Memory B cell (primary cell): ENCODE measurements around the gene NBEAL1.
"Not testable (repeated sequence)": the region's sequence is repeated elsewhere in the genome, so short reads cannot be mapped to it uniquely, and the experiment has no call there.

ENCODE experiments used
- ATAC-seq: fragments of 150-1000 bp; cut with Tn5 transposase; 2 replicates; pipeline ENCODE4 v1.10.0; 2021; ENCODE audit warnings: low read depth, mild to moderate bottlenecking, moderate library complexity
- DNase-seq, 2 donors: peaks; one replicate each; pipeline ENCODE4 v3.0.0; 2022; ENCODE audit warnings: low spot score in 2 of 2
- H3K27ac Mint-ChIP-seq: one replicate; pipeline ENCODE4 v1.8.0; 2022; ENCODE audit warnings: mild to moderate bottlenecking, moderate library complexity, mixed read lengths
- H3K27me3 Mint-ChIP-seq: one replicate; pipeline ENCODE4 v1.8.0; 2022; ENCODE audit warnings: mixed read lengths
- H3K36me3 Mint-ChIP-seq: one replicate; pipeline ENCODE4 v1.8.0; 2022; ENCODE audit warnings: mild to moderate bottlenecking, mixed read lengths
- H3K4me1 Mint-ChIP-seq: one replicate; pipeline ENCODE4 v1.8.0; 2022; ENCODE audit warnings: mixed read lengths
- H3K4me3 Mint-ChIP-seq: one replicate; pipeline ENCODE4 v1.8.0; 2022; ENCODE audit warnings: mild to moderate bottlenecking, moderate library complexity, mixed read lengths
- H3K9me3 Mint-ChIP-seq: one replicate; pipeline ENCODE4 v1.8.0; 2022; ENCODE audit warnings: mixed read lengths

NBEAL1 gene

DNA sequence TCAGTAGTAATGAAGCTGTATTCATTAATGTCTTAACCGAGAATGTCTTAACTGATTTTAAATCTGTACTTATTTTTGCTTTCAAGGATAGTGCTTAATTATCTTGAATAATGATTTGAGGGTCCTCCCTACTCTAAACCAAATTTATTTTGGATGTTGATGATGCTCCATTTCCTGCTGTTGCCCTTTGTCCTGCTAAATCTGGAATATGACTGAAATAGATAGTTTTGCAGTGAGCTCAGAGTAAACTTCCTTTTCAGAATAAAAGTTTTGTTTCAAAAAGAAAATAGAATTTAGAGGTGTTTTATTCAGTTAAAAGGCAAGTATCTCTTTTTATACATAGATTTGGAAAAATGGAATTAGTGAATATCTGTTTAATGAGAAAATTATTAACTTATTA lies 8.1 kb downstream of the NBEAL1 start:
- Mint-ChIP-seq H3K27me3 (no peaks in the 10 kb centered on the region), H3K4me3 (no peak overlapping the region), H3K4me1 (peaks cover 7% of the 10 kb centered on the region), H3K36me3 (peaks cover 3% of the 10 kb centered on the region), H3K9me3 (no peaks in the 10 kb centered on the region), H3K27ac (no peak overlapping the region)
- ATAC-seq (no peak), DNase-seq (no peak)

DNA sequence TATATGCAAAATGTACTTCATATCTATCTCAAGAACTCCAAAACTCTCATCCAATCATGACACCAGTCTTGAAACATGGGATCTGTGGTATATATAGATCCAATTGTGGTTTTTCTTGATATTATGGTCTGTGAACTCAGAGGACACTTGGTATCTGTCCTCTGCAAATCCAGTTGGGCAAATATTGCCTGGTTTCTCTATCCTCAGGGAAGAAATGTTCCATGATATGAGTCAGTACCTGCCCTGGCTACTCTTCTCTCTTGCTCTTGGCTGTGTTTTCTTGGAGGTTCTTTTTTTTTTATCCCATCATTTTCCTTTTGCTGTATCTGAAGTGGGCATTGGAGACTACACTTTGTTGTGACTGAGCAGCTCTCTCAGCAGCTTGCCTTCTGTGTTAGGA lies 10.9 kb downstream of the NBEAL1 start:
- Mint-ChIP-seq H3K4me3 (no peak overlapping the region), H3K9me3 (no peaks in the 10 kb centered on the region), H3K27me3 (no peaks in the 10 kb centered on the region), H3K36me3 (peaks cover 3% of the 10 kb centered on the region), H3K4me1 (no peaks in the 10 kb centered on the region), H3K27ac (peak overlapping the region; percentile 9)
- DNase-seq, result no peak
- ATAC-seq, result no peak

DNA sequence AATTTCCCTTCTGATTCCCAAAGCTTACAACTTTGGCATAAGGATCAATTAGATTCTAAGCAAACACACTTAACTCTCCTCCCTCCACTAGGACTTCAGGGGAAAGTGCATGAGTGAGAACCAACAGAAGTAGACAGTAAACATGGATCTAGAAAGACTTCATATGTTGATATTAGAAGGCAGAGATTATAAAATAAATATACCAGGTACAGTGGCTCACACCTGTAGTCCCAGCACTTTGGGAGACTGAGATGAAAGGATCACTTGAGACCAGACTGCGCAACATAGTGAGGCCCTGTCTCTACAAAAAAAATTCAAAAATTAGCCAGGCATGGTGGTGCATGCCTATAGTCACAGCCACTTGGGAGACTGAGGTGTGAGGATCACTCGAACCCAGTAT lies 15.9 kb downstream of the NBEAL1 start:
- no peaks in the 10 kb centered on the region for H3K4me1 Mint-ChIP-seq
- no peaks in the 10 kb centered on the region for H3K27me3 Mint-ChIP-seq
- H3K4me3 Mint-ChIP-seq, result no peak overlapping the region
- no peaks in the 10 kb centered on the region for H3K9me3 Mint-ChIP-seq
- DNase-seq (no peak), ATAC-seq (no peak)
- H3K27ac Mint-ChIP-seq, result no peak overlapping the region
- peaks cover 4% of the 10 kb centered on the region for H3K36me3 Mint-ChIP-seq

DNA sequence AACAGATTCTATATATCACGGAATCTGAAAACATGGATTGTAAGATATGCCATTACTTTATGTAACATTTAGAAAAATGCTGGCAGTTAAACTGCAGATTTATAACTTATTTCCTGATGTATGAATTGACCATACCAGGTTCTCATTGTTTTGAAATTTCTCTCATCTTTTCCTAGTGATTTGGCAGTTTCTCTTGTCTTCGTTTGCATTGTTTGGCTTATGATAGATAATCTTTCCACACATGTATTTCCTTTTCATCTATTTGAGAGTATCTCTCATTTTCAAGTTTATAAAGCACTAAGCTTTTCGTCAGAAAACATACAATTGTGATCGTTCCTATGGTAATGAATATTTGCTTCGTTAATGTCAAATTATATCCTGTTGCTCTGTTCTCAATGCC lies 16.3 kb downstream of the NBEAL1 start:
- no peaks in the 10 kb centered on the region for H3K27me3 Mint-ChIP-seq
- ATAC-seq (no peak), DNase-seq (no peak)
- no peak overlapping the region for H3K27ac Mint-ChIP-seq
- H3K4me1 Mint-ChIP-seq, result no peaks in the 10 kb centered on the region
- H3K36me3 Mint-ChIP-seq, result peaks cover 4% of the 10 kb centered on the region
- no peaks in the 10 kb centered on the region for H3K9me3 Mint-ChIP-seq
- no peak overlapping the region for H3K4me3 Mint-ChIP-seq

DNA sequence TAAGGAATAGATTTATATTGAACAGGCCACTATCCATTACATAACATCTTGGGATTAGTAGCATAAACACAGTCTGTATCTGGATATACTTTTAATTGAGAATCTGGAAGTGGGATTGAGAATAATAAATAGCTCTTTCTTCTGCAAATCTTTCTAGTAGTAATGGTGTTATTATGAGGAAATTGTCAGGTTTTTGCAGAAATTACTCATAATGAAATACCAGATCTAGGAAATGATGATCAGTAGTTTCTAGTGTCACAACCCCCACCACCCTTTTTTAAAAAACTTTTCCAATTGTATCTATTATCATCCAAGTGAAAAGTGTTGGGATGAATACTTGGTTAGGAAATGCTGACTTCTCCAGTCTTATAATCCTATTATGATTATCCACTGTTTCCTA lies 18.7 kb downstream of the NBEAL1 start:
- Mint-ChIP-seq H3K27ac (no peak overlapping the region), H3K9me3 (no peaks in the 10 kb centered on the region), H3K36me3 (peaks cover 4% of the 10 kb centered on the region), H3K4me1 (no peaks in the 10 kb centered on the region), H3K27me3 (no peaks in the 10 kb centered on the region), H3K4me3 (no peak overlapping the region)
- ATAC-seq (no peak), DNase-seq (no peak)

DNA sequence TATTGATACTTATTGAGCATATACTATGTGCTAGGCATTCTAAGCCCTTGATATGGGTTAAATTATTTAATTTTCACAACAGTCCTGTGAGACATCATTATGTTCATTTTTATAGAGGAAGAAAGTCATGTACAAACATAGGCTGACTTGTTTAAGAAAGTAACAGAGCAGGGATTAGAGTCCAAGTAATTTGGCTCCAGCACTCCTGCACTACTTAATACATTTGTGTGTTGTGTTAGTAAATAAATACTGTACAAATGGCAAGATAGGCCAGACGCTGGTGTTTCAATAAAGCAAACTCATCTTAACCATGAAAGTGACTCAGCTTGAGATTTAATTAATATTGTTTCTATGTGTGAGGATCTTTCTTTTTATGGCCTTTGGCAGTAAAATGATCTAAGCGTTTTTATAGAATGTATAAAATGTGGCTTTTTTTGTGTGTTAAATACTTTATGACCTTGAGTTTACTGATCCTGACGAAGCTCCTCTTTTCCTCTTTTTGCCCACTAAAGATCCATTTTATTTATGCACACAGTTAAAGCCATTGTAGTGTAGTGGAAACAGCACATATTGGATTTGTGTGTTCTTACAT lies 21.3 kb downstream of the NBEAL1 start:
- Mint-ChIP-seq H3K27ac (no peak overlapping the region), H3K4me1 (no peaks in the 10 kb centered on the region), H3K27me3 (no peaks in the 10 kb centered on the region), H3K9me3 (no peaks in the 10 kb centered on the region), H3K36me3 (peaks cover 5% of the 10 kb centered on the region), H3K4me3 (no peak overlapping the region)
- no peak for ATAC-seq
- no peak for DNase-seq

DNA sequence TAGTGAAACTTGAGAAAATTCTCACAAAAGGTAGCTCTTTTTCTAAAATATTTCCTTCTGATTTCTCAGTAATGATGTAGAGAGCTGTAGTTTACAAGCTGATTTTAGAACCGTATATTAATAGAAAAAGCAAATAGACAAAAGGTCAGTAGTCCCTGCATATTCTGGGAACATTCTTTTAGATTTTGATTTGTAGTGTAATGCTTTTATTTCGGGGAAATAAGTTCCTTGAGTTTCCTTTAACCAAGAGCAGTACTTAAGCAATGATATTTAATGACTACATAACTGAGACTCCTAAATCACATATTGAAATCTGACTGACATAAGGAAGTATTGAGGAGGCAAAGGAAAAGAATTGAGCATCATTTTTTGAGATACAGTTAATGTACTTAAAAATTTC lies 22.4 kb downstream of the NBEAL1 start:
- ATAC-seq, result no peak
- no peaks in the 10 kb centered on the region for H3K27me3 Mint-ChIP-seq
- H3K27ac Mint-ChIP-seq, result no peak overlapping the region
- no peak overlapping the region for H3K4me3 Mint-ChIP-seq
- no peak for DNase-seq
- peaks cover 6% of the 10 kb centered on the region for H3K36me3 Mint-ChIP-seq
- no peaks in the 10 kb centered on the region for H3K4me1 Mint-ChIP-seq
- H3K9me3 Mint-ChIP-seq, result no peaks in the 10 kb centered on the region

DNA sequence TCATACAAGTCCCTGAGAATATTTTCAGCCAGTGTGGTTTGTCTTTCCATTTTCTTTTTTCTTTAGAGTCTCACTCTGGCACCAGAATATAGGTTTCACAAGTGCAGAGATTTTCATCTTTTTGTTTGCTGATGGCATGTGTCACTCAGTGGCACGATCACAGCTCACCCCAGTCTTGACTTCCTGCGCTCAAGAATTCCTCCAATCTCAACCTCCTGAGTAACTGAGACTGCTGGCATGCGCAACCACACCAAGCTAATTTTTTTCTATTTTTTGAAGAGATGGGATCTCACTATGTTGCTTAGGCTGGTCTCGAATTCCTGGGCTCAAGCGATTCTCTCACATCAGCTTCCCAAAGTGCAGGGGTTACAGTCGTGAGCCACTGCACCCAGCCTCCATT lies 23.9 kb downstream of the NBEAL1 start:
- H3K4me1 Mint-ChIP-seq, result no peaks in the 10 kb centered on the region
- H3K36me3 Mint-ChIP-seq, result peaks cover 11% of the 10 kb centered on the region
- no peak for ATAC-seq
- no peak overlapping the region for H3K4me3 Mint-ChIP-seq
- H3K27me3 Mint-ChIP-seq, result no peaks in the 10 kb centered on the region
- H3K27ac Mint-ChIP-seq, result no peak overlapping the region
- H3K9me3 Mint-ChIP-seq, result no peaks in the 10 kb centered on the region
- DNase-seq, result no peak

DNA sequence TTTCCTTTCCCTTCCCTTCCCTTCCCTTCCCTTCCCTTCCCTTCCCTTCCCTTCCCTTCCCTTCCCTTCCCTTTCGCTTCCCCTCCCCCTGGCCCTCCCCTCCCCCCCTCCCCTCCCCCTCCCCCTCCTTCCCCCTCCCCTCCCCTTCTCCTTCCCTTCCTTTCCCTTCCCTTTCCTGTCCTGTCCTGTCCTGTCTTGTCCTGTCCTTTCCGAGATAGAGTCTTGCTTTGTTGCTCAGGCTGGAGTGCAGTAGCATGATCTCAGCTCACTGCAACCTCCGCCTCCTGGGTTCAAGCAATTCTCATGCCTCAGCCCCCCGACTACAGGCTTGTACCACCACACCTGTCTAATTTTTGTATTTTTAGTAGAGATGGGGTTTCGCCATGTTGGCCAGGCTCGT lies 24.5 kb downstream of the NBEAL1 start:
- not testable (repeated sequence) for H3K27ac Mint-ChIP-seq, H3K4me1 Mint-ChIP-seq, H3K27me3 Mint-ChIP-seq, H3K4me3 Mint-ChIP-seq, DNase-seq, H3K9me3 Mint-ChIP-seq, ATAC-seq
- peaks cover 14% of the 10 kb centered on the region for H3K36me3 Mint-ChIP-seq

DNA sequence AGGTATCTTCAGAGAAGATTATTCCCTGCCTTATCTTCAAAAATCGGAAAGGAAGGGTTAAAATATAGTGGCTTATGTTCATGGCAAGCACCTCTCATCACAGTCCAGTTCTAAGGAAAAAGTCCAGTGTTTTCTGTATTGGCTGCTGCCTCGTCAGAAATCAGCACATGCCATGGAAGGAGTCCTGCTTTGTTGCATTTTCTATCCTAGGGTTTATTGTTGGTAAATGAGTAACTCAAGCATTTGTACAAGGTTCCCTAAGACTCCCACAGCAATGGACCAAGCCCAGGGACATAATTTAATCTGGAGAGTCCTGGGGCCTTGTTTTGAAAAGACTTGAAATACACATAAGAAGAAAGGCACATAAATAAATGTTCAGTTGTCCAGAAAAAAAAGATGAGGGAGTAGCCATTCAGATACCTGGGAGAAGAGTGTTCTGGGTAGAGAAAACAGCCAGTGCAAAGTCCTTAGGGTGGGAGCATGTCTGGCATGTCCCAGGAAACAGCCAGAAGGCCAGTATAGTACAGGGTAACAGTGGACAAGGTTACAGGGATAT lies 26.4 kb downstream of the NBEAL1 start:
- Mint-ChIP-seq H3K27ac (no peak overlapping the region), H3K36me3 (peaks cover 14% of the 10 kb centered on the region), H3K9me3 (no peaks in the 10 kb centered on the region), H3K27me3 (no peaks in the 10 kb centered on the region), H3K4me3 (no peak overlapping the region), H3K4me1 (no peaks in the 10 kb centered on the region)
- no peak for DNase-seq
- ATAC-seq, result no peak

DNA sequence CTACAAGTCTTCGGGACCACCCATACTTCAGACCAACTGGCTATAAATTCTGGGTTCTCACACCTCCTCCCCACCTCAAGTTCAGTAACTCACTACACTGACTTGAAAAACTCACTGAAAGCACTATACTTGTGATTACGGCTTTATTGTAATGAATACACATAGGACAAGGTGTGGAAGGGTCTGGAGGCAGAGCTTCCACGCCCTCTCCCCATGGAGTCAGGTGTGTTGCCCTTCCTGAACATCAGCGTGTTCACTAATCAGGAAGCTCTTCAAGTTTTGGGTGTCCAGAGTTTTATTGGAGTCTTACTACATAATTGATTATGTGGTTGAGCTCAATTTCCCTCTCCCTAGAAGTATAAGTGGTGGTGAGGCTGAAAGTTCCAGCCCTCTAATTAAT lies 27.5 kb downstream of the NBEAL1 start:
- DNase-seq, result no peak
- no peak for ATAC-seq
- Mint-ChIP-seq H3K4me1 (no peaks in the 10 kb centered on the region), H3K27me3 (no peaks in the 10 kb centered on the region), H3K4me3 (no peak overlapping the region), H3K9me3 (no peaks in the 10 kb centered on the region), H3K27ac (no peak overlapping the region), H3K36me3 (peaks cover 14% of the 10 kb centered on the region)

DNA sequence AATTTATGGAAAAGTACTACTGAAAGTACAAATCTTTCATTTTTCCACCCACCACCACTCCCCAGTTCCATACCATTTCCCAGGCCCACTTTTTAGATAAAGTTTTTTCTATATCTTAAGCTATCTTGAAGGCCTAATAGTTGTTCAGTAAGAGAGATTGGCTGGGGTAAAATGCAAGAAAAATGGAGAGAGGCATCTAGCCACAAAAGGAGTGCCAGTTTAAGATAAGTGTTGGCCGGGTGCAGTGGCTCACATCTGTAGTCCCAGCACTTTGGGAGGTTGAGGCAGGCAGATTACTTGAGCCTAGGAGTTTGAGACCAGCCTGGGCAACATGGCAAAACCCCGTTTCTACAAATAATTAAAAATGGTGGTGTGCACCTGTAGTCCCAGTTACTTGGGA lies 28.6 kb downstream of the NBEAL1 start:
- no peak for DNase-seq
- Mint-ChIP-seq H3K36me3 (peaks cover 16% of the 10 kb centered on the region), H3K27me3 (no peaks in the 10 kb centered on the region), H3K4me3 (no peak overlapping the region), H3K9me3 (no peaks in the 10 kb centered on the region), H3K4me1 (no peaks in the 10 kb centered on the region), H3K27ac (no peak overlapping the region)
- ATAC-seq, result no peak

DNA sequence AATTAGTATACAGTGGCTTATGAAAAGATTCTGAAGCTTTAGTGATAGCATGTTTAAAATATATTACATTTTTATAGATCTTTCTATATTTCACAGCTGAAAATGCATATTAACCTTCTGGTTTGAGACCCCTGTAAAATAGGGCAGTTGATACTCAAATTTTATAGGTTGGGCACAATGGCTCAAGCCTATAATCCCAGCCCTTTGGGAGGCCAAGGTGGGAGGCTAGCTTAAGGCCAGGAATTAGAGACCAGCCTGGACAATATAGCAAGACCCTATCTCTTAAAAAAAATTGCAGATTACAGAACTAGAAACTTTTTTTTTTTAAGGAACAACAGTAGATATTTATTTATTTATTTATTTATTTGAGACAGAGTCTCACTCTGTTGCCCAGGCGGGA lies 31.2 kb downstream of the NBEAL1 start:
- H3K4me3 Mint-ChIP-seq, result no peak overlapping the region
- H3K4me1 Mint-ChIP-seq, result no peaks in the 10 kb centered on the region
- H3K9me3 Mint-ChIP-seq, result no peaks in the 10 kb centered on the region
- H3K27ac Mint-ChIP-seq, result no peak overlapping the region
- no peak for DNase-seq
- H3K36me3 Mint-ChIP-seq, result peaks cover 14% of the 10 kb centered on the region
- H3K27me3 Mint-ChIP-seq, result no peaks in the 10 kb centered on the region
- ATAC-seq, result no peak

DNA sequence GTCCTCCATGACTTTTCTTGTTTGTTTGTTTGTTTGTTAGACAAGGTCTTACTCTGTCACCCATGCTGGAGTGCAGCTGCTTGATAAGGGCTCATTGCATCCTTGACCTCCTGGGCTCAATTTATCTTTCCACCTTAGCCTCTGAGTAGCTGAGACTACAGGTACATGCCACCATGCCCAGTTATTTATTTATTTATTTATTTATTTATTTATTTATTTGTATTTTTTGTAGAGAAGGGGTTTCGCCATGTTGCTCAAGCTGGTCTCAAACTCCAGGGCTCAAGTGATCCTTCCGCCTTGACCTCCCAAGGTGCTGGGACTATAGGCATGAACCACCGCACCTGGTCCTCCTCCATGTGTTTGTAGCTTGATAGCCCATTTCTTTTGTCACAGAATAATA lies 37.9 kb downstream of the NBEAL1 start:
- Mint-ChIP-seq H3K4me1 (no peaks in the 10 kb centered on the region), H3K27me3 (no peaks in the 10 kb centered on the region), H3K9me3 (no peaks in the 10 kb centered on the region), H3K36me3 (peaks cover 5% of the 10 kb centered on the region), H3K4me3 (no peak overlapping the region), H3K27ac (no peak overlapping the region)
- ATAC-seq, result no peak
- DNase-seq, result no peak

DNA sequence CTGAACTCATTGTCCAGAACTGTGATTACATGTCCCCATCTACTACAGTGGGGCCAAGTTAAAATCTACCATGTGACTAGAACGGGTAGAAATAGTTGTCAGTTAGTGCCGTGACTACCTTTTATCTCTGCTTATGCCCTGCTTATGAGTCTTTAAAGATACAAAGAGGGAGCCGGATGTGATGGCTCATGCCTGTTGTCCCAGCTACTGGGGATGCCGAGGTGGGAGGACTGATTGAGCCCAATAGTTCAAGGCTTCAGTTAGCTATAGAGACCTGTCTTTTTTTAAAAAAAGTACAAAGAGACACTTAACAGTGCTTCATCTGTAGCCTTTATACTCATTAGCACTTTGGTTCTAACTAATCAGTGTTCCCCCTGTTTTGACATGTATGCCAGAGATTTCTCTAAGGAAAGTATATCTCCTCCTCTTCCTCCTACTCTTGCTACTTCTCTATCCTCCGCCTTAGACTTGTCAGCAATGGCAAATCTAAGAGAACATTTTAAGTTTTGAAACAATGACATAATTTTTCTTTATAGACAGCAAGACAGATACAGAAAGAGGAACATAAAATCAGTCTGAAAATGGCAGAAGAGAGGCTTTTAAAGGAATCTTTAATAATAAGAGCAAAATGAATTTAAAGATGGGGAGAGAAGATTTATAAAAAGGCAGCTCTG lies 45.0 kb downstream of the NBEAL1 start:
- Mint-ChIP-seq H3K9me3 (peaks cover 2% of the 10 kb centered on the region), H3K4me3 (no peak overlapping the region), H3K27me3 (no peaks in the 10 kb centered on the region), H3K4me1 (no peaks in the 10 kb centered on the region), H3K36me3 (peaks cover 18% of the 10 kb centered on the region), H3K27ac (no peak overlapping the region)
- DNase-seq (no peak), ATAC-seq (no peak)
